HCT116 (cell line): ENCODE data around the gene FOXP1. TPM values are rescaled to one million over a fixed set of nuclear protein-coding genes. Genes with fewer than 3 reads are reported as not detected.

Experiments used
- ATAC-seq: fragments of 200-7000 bp; cut with Tn5 transposase; 2 replicates; pipeline ENCODE4 v1.9.1; 2020; ENCODE audit warnings: mild to moderate bottlenecking, moderate library complexity
- BruUV-seq: library from RNA; stranded (reverse); fragments of 400-500 nt; replicated peaks from 2 replicates; lab custom pipeline; 2021; lab: Mats Ljungman, UMichigan
- CTCF ChIA-PET: fragments of 300-600 bp; sonication (Branson Sonifier 250); formaldehyde crosslinking; loops from one replicate; lab custom pipeline; 2021; ENCODE audit warnings: antibody characterized with exemption; lab: Charles Lee
- POLR2A ChIA-PET: fragments of 300-600, 350-600 bp; sonication (Branson Sonifier 250); formaldehyde crosslinking; loops from one replicate; lab custom pipeline; 2021; ENCODE audit warnings: antibody characterized with exemption; lab: Charles Lee
- RAD21 ChIA-PET, 2 experiments: fragments of 300-600 bp; sonication (Branson Sonifier 250); formaldehyde crosslinking; loops; one replicate each; lab custom pipeline; 2023; ENCODE audit warnings: low total read pairs in 2 of 2; ENCODE audit not compliant: uncharacterized antibody in 2 of 2, unreplicated experiment in 2 of 2, low non-redundant PET in 1 of 2; lab: Charles Lee
- DNase-seq: peaks from one replicate; pipeline ENCODE4 v3.0.0-alpha.2; 2010; ENCODE audit warnings: low read depth, low spot score
- H2AFZ ChIP-seq: fragments of 200-600 bp; shearing (Covaris generic), sonication (generic); 2 replicates; pipeline ENCODE4 v1.6.1; 2017; ENCODE audit warnings: low read depth, mixed run types, mixed read lengths, antibody characterized with exemption, low read length; ENCODE audit not compliant: poor library complexity, severe bottlenecking
- H3K27ac ChIP-seq: 2 replicates; pipeline ENCODE4 v1.5.1; 2012; ENCODE audit warnings: low read depth, low read length
- H3K27me3 ChIP-seq: fragments of 200-600 bp; sonication (generic); 2 replicates; pipeline ENCODE4 v1.6.1; 2016; ENCODE audit warnings: mixed run types, low read length, mixed read lengths; ENCODE audit not compliant: insufficient read depth
- H3K36me3 ChIP-seq, 2 experiments: fragments of 200-500 bp in 1 of 2; fragments of 200-600 bp in 1 of 2; sonication (Bioruptor generic) in 1 of 2; sonication (generic) in 1 of 2; 2 replicates each; pipeline versions ENCODE4 v1.5.1 to v1.6.1; 2014 to 2016; ENCODE audit warnings: low read length in 2 of 2, inconsistent platforms in 1 of 2, mixed read lengths in 1 of 2, mixed run types in 1 of 2; ENCODE audit not compliant: insufficient read depth in 2 of 2, control insufficient read depth in 1 of 2
- H3K4me1 ChIP-seq, 2 experiments: fragments of 200-600 bp in 1 of 2; sonication (generic) in 1 of 2; 2 replicates each; pipeline versions ENCODE4 v1.5.1 to v1.6.1; 2012 to 2017; ENCODE audit warnings: low read length in 2 of 2, inconsistent platforms in 1 of 2, mild to moderate bottlenecking in 1 of 2, mixed read lengths in 1 of 2, mixed run types in 1 of 2, moderate library complexity in 1 of 2; ENCODE audit not compliant: insufficient read depth in 2 of 2, control insufficient read depth in 1 of 2
- H3K4me2 ChIP-seq: fragments of 200-600 bp; sonication (generic); 2 replicates; pipeline ENCODE4 v1.6.1; 2017; ENCODE audit warnings: mixed run types, low read length, mixed read lengths
- H3K4me3 ChIP-seq, 2 experiments: fragments of 200-600 bp in 1 of 2; sonication (generic) in 1 of 2; replicated peaks in 1 of 2; 2 replicates each; pipeline ENCODE4 v1.5.1; 2011 to 2016; ENCODE audit warnings: low read length in 2 of 2, control low read depth in 1 of 2, low read depth in 1 of 2, mild to moderate bottlenecking in 1 of 2, mixed read lengths in 1 of 2, mixed run types in 1 of 2
- H3K79me2 ChIP-seq: fragments of 200-600 bp; sonication (generic); 2 replicates; pipeline ENCODE4 v1.6.1; 2017; ENCODE audit warnings: mild to moderate bottlenecking, mixed run types, low read length, moderate library complexity, mixed read lengths; ENCODE audit not compliant: insufficient read depth
- H3K9ac ChIP-seq: fragments of 200-600 bp; sonication (generic); 2 replicates; pipeline ENCODE4 v1.6.1; 2016; ENCODE audit warnings: low read length, mixed read lengths
- H3K9me2 ChIP-seq: fragments of 200-600 bp; sonication (generic), shearing (Covaris generic); 2 replicates; pipeline ENCODE4 v1.6.1; 2017; ENCODE audit warnings: mixed run types, mild to moderate bottlenecking, moderate library complexity; ENCODE audit not compliant: insufficient read depth
- H3K9me3 ChIP-seq, 2 experiments: fragments of 200-500 bp in 1 of 2; fragments of 200-600 bp in 1 of 2; sonication (Bioruptor generic) in 1 of 2; sonication (generic) in 1 of 2; 2 replicates each; pipeline ENCODE4 v1.6.1; 2014 to 2017; ENCODE audit warnings: low read length in 2 of 2, mixed read lengths in 2 of 2, inconsistent platforms in 1 of 2, low read depth in 1 of 2, mild to moderate bottlenecking in 1 of 2, mixed run types in 1 of 2, moderate library complexity in 1 of 2; ENCODE audit not compliant: control insufficient read depth in 1 of 2, insufficient read depth in 1 of 2
- H4K20me1 ChIP-seq: fragments of 200-600 bp; sonication (generic), shearing (Covaris generic); 2 replicates; pipeline ENCODE4 v1.6.1; 2017; ENCODE audit warnings: mixed run types, mild to moderate bottlenecking, moderate library complexity; ENCODE audit not compliant: insufficient read depth
- CBX3 ChIP-seq: IDR thresholded peaks from 2 replicates; pipeline ENCODE4 v1.6.1; 2012; ENCODE audit warnings: low read depth
- CEBPB ChIP-seq: IDR thresholded peaks from 2 replicates; pipeline ENCODE4 v1.6.1; 2012; ENCODE audit warnings: low read depth
- ELF1 ChIP-seq: IDR thresholded peaks from 2 replicates; pipeline ENCODE4 v1.6.1; 2012; ENCODE audit warnings: low read depth, borderline replicate concordance
- EZH2 ChIP-seq: fragments of 200-600 bp; sonication (generic); IDR thresholded peaks from 2 replicates; pipeline ENCODE4 v1.6.1; 2017; ENCODE audit warnings: antibody characterized with exemption, mixed run types
- EZH2phosphoT487 ChIP-seq: fragments of 200-600 bp; IDR thresholded peaks from 2 replicates; pipeline ENCODE4 v1.6.1; 2018; ENCODE audit warnings: antibody characterized with exemption, borderline replicate concordance
- FOSL1 ChIP-seq: IDR thresholded peaks from 2 replicates; pipeline ENCODE4 v1.6.1; 2012; ENCODE audit warnings: low read depth
- POLR2A ChIP-seq: IDR thresholded peaks from 2 replicates; pipeline ENCODE4 v1.7.0; 2011; ENCODE audit warnings: borderline replicate concordance; ENCODE audit not compliant: insufficient read depth, insufficient read length; ENCODE audit errors: extremely low read depth
- POLR2AphosphoS5 ChIP-seq: IDR thresholded peaks from 2 replicates; pipeline ENCODE4 v1.6.1; 2011; ENCODE audit warnings: mild to moderate bottlenecking, low read depth, low read length, moderate library complexity
- RAD21 ChIP-seq: IDR thresholded peaks from 2 replicates; pipeline ENCODE4 v1.6.1; 2012; ENCODE audit warnings: low read depth, mild to moderate bottlenecking
- SIN3A ChIP-seq: IDR thresholded peaks from 2 replicates; pipeline ENCODE4 v1.6.1; 2012; ENCODE audit warnings: low read depth
- SP1 ChIP-seq: IDR thresholded peaks from 2 replicates; pipeline ENCODE4 v1.6.1; 2012; ENCODE audit warnings: low read depth
- SRF ChIP-seq: IDR thresholded peaks from 2 replicates; pipeline ENCODE4 v1.6.1; 2012; ENCODE audit warnings: low read depth
- TCF7L2 ChIP-seq: IDR thresholded peaks from 2 replicates; pipeline ENCODE4 v1.7.0; 2011; ENCODE audit warnings: borderline replicate concordance, inconsistent platforms; ENCODE audit not compliant: insufficient read depth, insufficient read length; ENCODE audit errors: extremely low read depth
- ZFX ChIP-seq: fragments of 450-650 bp; IDR thresholded peaks from 2 replicates; pipeline ENCODE4 v1.6.1; 2017
- ZNF274 ChIP-seq: fragments of 200-500 bp; sonication (Bioruptor generic); IDR thresholded peaks from 2 replicates; pipeline ENCODE4 v1.6.1; 2014; ENCODE audit warnings: mild to moderate bottlenecking, low read depth, low read length, inconsistent platforms
- intact Hi-C: fragments of 100-400 bp; cut with micrococcal nuclease; formaldehyde crosslinking; loops from 2 replicates; pipeline ENCODE4 v1.10.0; 2022
- total RNA-seq: library from RNA; stranded (reverse); gene quantifications from one replicate; pipeline ENCODE4 v1.2.1, GENCODE V29; 2021; ENCODE audit not compliant: unreplicated experiment
- TF ChIP-seq, protein P1 (sequence below): IDR thresholded peaks from 2 replicates; pipeline ENCODE4 v1.6.1; 2012
- TF ChIP-seq, protein P2 (sequence below): IDR thresholded peaks from 2 replicates; pipeline ENCODE4 v1.6.1; 2012
- TF ChIP-seq, protein P3 (sequence below), 3 experiments: fragments of 200-600 bp in 1 of 3; sonication (generic) in 1 of 3; IDR thresholded peaks in 2 of 3; conservative IDR thresholded peaks in 1 of 3; 2 replicates each; pipeline ENCODE4 v1.5.1; 2012 to 2017; ENCODE audit warnings: low read depth in 2 of 3, low read length in 2 of 3, antibody characterized with exemption in 1 of 3, borderline replicate concordance in 1 of 3, control low read depth in 1 of 3, mild to moderate bottlenecking in 1 of 3, mixed read lengths in 1 of 3, mixed run types in 1 of 3, moderate library complexity in 1 of 3; ENCODE audit not compliant: insufficient read depth in 1 of 3

FOXP1 gene
- total RNA-seq, 1 experiment from 2014 or later: 11.4 TPM

DNA sequence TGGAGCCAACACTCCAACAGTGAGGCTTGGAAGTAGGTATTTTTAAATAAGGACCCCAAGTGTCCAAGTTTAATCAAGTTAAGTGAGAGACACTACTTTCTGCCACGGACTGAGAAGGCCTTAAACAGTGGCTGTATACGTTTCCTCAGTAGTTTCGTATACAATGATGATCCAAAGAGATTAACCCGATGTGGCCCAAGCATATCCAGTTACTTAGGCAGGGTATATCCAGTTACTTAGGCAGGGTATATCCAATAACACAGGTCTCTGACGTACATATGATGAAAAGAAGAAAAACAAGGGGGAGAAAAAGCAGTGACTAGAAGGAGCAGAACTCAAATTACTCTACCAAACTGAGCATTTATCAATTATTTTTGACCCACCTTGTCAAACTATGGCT lies 591.4 kb downstream of the FOXP1 start:
- Histone ChIP-seq H4K20me1 (no peaks in the 10 kb centered on the region), H3K79me2 (no peaks in the 10 kb centered on the region), H3K9me2 (no peaks in the 10 kb centered on the region), H3K4me2 (no peak overlapping the region), H3K36me3 (no peaks in the 10 kb centered on the region)
- intact Hi-C loops: no loop called here
- CTCF ChIA-PET: no interaction called here
- TF ChIP-seq POLR2AphosphoS5 (no peak), POLR2A (no peak), EZH2phosphoT487 (no peak), CBX3 (no peak), CEBPB (no peak), ZNF274 (no peak), RAD21 (no peak), SIN3A (no peak), SRF (no peak), ELF1 (no peak), EZH2 (no peak), SP1 (no peak), ZFX (no peak), FOSL1 (no peak), TCF7L2 (no peak)
- TF ChIP-seq, protein P1, sequence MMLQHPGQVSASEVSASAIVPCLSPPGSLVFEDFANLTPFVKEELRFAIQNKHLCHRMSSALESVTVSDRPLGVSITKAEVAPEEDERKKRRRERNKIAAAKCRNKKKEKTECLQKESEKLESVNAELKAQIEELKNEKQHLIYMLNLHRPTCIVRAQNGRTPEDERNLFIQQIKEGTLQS: no peak
- TF ChIP-seq, protein P2, sequence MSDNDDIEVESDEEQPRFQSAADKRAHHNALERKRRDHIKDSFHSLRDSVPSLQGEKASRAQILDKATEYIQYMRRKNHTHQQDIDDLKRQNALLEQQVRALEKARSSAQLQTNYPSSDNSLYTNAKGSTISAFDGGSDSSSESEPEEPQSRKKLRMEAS: no peak
- TF ChIP-seq, protein P3, sequence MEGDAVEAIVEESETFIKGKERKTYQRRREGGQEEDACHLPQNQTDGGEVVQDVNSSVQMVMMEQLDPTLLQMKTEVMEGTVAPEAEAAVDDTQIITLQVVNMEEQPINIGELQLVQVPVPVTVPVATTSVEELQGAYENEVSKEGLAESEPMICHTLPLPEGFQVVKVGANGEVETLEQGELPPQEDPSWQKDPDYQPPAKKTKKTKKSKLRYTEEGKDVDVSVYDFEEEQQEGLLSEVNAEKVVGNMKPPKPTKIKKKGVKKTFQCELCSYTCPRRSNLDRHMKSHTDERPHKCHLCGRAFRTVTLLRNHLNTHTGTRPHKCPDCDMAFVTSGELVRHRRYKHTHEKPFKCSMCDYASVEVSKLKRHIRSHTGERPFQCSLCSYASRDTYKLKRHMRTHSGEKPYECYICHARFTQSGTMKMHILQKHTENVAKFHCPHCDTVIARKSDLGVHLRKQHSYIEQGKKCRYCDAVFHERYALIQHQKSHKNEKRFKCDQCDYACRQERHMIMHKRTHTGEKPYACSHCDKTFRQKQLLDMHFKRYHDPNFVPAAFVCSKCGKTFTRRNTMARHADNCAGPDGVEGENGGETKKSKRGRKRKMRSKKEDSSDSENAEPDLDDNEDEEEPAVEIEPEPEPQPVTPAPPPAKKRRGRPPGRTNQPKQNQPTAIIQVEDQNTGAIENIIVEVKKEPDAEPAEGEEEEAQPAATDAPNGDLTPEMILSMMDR (IDR thresholded peaks at IDR 0.05 in 2 of 3, conservative IDR thresholded peaks at IDR 0.05 in 1 of 3; ENCODE audit: borderline replicate concordance in 1 of 3, insufficient read depth in 1 of 3, low read depth in 2 of 3, low read length in 2 of 3): no peak
- TF ChIP-seq, all 23 proteins: peak for 0
- DNase-seq: no peak
- no peak for ATAC-seq
- ChIA-PET RAD21 (no interaction called here), POLR2A (no interaction called here)
- H2AFZ ChIP-seq: no peak overlapping the region
- no TSS peak for BruUV-seq
- H3K4me1 ChIP-seq: no peaks in the 10 kb centered on the region
- H3K9ac ChIP-seq: no peak overlapping the region
- no peaks in the 10 kb centered on the region for H3K9me3 ChIP-seq
- H3K27ac ChIP-seq: no peak overlapping the region
- H3K4me3 ChIP-seq: no peak overlapping the region
- H3K27me3 ChIP-seq: no peaks in the 10 kb centered on the region
